Activated CD4-positive, CD25-positive, alpha-beta regulatory T cell (primary cell): ENCODE measurements around the gene ZFYVE26.

Source experiments
- DNase-seq, 4 experiments: peaks; one replicate each; lab custom pipeline; 2025; lab: John Stamatoyannopoulos, UW

The ZFYVE26 gene

GRCh38 chr14:67815573-67816225, 691 bp downstream of the ZFYVE26 start:
- no peak for DNase-seq

GRCh38 chr14:67814821-67815220, 1.6 kb downstream of the ZFYVE26 start:
- DNase-seq, result no peak

- DNase-seq, result no peak
These were observed 10.1 kb downstream of the ZFYVE26 start for GRCh38 chr14:67806246-67806645.

DNA sequence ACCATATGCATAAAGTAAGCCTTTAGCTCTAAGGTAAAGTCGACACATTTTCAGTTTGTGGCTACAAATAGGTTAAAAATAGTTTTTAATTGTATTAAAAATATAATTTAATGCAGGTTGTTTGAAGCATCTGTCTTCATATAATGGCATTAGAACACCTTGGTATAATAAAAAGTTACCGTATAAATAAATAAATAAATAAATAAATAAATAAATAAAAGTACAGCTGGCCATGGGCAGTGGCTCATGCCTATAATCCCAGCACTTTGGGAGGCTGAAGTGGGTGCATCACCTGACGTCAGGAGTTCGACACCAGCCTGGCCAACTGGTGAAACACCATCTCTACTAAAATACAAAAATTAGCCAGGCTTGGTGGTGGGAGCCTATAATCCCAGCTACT, 15.6 kb downstream of the ZFYVE26 start:
- no peak for DNase-seq

DNA sequence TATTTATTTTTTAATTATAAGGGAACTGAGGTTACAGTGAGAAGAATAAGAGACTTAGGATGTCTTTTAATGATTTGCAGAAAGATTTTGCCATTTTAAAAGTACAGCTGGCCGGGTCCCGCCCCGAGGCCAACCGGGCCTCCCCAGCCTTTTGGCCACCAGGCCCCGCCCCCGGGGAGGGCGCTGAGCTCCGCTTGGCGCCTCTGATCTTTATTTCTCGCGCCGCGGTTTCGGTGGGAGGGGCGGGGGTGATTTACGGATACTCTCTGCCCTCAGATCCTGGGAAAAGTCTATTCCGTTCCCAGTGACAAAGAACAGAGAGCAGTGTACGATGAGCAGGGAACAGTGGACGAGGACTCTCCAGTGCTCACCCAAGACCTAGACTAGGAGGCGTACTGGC, 17.7 kb downstream of the ZFYVE26 start:
- no peak for DNase-seq

DNA sequence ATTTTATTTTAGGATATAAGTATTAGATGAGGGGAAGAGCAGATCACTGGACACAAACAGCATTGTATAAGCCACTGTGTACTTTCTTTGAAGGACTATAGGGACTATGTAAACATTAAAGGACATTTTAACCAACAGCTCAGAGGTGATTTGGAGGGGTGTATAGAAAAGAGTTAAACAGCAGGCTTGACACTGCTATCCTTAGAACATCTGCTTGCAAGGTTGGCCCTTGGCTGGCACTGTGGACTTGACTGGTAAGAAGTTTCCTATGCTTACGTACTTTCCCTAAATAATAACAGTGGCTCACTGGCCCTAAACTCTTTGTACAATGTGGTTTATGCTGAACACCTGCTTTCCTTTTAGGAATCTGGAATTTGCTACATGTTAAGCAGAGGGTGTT, 28.7 kb downstream of the ZFYVE26 start:
- no peak for DNase-seq

DNA sequence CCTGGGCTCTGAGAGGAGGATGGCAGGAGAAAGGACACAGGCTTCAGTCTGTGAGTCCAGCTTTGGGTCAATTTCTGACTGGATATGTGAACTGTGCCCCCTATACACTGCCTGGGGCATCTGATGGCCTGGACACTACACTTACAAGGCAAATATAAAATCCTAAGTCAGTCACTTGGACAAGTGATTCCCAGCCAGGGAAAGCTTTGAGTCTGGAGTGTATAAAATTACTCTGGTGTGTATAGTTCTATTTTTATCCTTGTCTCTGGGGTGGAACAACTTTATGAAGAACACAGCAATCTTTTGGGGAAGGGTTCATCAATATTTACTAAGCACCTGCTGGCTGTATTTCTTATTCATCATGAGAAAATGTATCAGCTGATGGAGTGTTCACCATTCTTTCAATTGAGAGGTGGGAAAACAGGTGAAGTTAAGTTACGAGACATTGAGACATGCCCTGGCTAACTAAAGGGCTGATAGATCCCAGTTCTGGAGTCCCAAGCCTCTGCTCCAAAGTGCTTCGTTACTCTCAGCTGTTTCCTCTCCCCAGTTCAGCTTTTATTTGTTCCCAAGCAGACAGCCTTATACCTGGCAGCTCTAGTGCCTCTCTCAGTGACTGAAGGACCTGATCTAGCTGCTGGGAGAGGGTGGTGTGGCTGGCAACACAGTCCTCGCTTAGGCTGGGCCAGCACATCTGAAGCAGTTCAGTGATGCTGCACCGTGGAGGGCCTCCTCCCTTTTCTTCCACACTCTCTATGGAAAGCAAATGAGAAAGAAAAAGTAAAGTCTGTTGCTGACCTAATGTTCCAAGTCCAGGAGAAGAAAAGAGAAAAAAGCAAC, 30.9 kb downstream of the ZFYVE26 start:
- DNase-seq, result no peak

- DNase-seq, result no peak
These were observed 32.1 kb downstream of the ZFYVE26 start for GRCh38 chr14:67784244-67784823.

GRCh38 chr14:67782090-67782489, 34.3 kb downstream of the ZFYVE26 start:
- no peak for DNase-seq

- DNase-seq, result no peak
These were observed 37.6 kb downstream of the ZFYVE26 start for GRCh38 chr14:67778792-67779191.

DNA sequence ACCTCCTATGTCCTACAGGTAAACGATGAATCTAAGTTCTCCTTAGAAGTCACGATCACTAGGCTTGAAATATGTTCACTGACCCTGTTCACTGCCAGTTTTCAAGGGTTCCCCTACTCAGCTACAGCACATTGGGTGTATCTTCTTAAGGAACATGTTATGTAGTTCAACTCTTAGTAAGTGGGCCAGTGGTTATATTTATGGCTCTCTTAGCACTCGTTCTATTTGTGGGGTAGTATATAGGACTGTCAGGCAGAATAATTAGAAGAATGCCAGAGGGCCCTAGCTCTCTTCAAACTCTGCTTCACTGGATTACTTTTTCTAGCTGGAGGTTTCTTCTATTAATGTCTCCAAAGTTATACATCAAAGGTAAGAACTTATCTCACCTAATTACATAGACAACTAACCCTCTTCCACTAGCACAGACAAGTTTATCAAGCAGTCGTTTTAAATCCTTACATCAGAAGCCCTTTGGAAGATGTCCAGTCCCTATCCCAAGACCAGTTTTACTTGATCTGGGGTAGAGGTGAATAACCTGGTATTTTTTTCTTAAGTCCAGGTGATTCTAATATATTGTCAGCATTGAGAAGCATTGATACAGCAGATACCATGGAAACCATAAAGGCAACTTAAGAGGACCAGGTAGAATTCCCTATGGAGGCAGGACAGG, 39.6 kb downstream of the ZFYVE26 start:
- no peak for DNase-seq

GRCh38 chr14:67773844-67774377, 42.5 kb downstream of the ZFYVE26 start:
- DNase-seq, result no peak

DNA sequence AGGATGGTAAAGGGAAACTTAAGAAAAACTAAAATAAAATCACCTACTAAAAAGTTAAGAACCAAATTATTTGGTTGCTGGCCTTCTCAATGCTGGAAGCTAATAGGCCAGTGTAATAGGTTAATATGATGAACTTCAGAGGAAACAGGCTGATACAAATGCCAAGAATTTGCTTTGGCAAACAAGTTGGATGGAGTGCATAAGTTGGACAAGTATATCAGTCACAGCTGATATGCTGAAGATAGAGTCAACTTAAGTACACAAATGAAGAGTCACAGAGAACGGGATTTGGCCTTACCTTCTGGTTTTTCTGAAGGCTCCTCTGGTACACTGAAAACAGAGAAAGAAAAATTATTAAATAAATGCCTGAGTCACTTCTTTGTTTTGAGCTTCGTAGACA, 48.2 kb downstream of the ZFYVE26 start:
- no peak for DNase-seq

DNA sequence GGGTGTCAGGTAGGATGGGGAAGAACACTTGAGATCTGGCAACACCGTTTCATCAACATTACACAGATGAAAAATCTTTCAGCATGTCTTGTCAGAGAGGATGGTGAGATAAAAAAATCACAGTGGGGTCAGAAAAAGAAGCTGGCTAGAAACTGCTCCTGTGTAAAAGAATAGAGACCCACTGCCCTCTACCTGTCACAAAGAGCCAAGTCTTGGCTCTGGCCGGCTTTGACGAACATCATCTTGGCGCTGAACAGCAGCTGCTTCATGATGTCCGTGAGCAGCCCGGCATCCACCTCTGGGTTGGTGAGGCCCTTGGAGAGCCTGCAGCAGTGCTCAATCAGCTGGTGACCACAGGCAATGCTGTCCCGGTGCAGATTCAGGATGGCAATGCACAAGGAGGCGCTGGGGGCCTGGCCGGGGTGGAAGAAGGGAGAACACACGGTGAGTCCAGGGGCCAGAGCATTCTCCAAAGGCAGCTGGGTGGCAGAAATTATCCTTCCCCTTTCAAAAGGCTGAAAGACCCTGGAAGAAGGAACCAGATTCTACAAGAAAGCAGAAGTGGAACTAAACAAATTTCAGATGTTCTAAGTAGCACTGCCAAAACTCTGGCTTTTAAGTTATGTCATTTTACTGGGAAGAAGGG, 50.2 kb downstream of the ZFYVE26 start:
- no peak for DNase-seq

- no peak for DNase-seq
These were observed 51.1 kb downstream of the ZFYVE26 start for GRCh38 chr14:67765192-67765834.

GRCh38 chr14:67764496-67764895, 51.9 kb downstream of the ZFYVE26 start:
- no peak for DNase-seq

- DNase-seq, result no peak
These were observed 53.1 kb downstream of the ZFYVE26 start for GRCh38 chr14:67763158-67763822.

GRCh38 chr14:67762051-67762450, 54.3 kb downstream of the ZFYVE26 start:
- no peak for DNase-seq

DNA sequence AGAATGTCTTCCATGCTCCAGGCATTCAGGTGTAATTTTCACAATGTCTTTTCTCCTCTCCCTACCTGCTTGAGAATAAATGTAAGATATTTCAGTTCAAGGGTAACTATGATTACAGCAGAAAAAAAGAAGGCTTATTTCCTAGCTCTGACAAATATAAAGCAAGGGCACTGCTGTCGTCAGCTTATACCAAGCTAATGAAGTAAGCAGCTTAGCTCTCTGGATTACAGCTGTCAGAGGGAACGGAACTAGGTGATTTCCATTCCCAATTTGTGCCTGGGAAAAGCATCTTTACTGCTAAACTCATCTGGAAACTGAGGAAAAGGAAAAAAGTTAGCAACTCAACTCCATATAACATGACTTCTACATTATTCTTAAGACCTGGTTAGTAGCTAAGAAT, 56.5 kb downstream of the ZFYVE26 start:
- no peak for DNase-seq

DNA sequence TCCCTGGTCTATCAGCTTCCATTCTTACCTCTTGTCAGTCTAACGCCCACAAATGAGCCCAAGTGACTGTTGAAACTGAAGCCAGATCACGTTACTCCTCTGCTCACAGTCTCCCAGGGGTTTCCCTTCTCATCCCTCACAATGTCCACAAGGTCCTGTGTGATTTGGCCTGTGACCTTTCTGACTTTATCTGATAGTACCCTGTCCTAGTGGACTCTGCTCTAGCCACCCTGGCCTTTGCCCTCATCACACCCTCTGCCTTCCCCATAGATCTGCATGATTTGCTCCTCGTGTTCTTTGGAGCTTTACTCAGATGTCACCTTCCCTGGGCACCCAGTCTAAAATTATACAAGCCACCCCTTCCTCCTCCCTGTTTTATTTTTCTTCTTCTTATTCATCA, 59.2 kb downstream of the ZFYVE26 start:
- no peak for DNase-seq

DNA sequence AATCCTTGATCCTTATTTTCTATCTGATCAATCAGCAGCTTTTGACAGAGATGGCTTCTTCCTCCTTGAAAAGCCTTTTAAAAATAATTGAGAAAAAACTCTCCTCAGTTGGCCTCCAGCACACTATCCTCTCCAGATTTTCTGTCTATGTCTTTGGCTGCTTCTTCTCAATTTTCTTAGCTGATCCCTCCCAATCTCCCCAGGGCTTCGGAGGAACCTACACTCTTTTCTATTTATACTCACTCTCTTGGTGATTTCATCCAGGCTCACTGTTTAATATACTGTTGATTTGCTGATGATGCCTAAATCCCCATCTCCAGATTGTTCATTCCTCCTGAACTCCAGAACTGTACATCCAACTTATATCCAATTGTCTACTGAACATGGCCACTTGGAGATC, 59.9 kb downstream of the ZFYVE26 start:
- no peak for DNase-seq
